OCI-LY1 (cell line): ENCODE data around the gene OIT3.

Experiments used
- H2AFZ ChIP-seq: fragments of 200-600 bp; sonication (generic), shearing (Covaris generic); 2 replicates; pipeline ENCODE4 v1.6.0; 2014; ENCODE audit warnings: antibody characterized with exemption, mild to moderate bottlenecking, low read length
- H3F3A ChIP-seq: fragments of 200-600 bp; sonication (generic), shearing (Covaris generic); 2 replicates; pipeline ENCODE4 v1.6.0; 2014; ENCODE audit warnings: mild to moderate bottlenecking, antibody characterized with exemption, low read length, moderate library complexity; ENCODE audit not compliant: insufficient read depth
- H3K27ac ChIP-seq: fragments of 200-600 bp; sonication (generic); 2 replicates; pipeline ENCODE4 v1.5.1; 2014; ENCODE audit warnings: low read length, mixed run types, mild to moderate bottlenecking, low read depth; ENCODE audit not compliant: poor library complexity, severe bottlenecking
- H3K27me3 ChIP-seq: fragments of 200-600 bp; sonication (generic); 2 replicates; pipeline ENCODE4 v1.6.0; 2014; ENCODE audit warnings: antibody characterized with exemption, mild to moderate bottlenecking, low read length, moderate library complexity; ENCODE audit not compliant: insufficient read depth
- H3K36me3 ChIP-seq: fragments of 200-600 bp; sonication (generic); 2 replicates; pipeline ENCODE4 v1.6.1; 2014; ENCODE audit warnings: mild to moderate bottlenecking, antibody characterized with exemption, low read length, moderate library complexity, mixed read lengths; ENCODE audit not compliant: insufficient read depth
- H3K4me1 ChIP-seq: fragments of 200-600 bp; sonication (generic); 2 replicates; pipeline ENCODE4 v1.5.1; 2014; ENCODE audit warnings: mild to moderate bottlenecking, low read length, moderate library complexity; ENCODE audit not compliant: insufficient read depth, severe bottlenecking
- H3K4me2 ChIP-seq: fragments of 200-600 bp; sonication (generic), shearing (Covaris generic); 2 replicates; pipeline ENCODE4 v1.6.1; 2014; ENCODE audit warnings: low read length
- H3K4me3 ChIP-seq: fragments of 200-600 bp; sonication (generic); 2 replicates; pipeline ENCODE4 v1.5.1; 2014; ENCODE audit warnings: low read length, low read depth, mild to moderate bottlenecking, mixed read lengths; ENCODE audit not compliant: poor library complexity, severe bottlenecking
- H3K79me2 ChIP-seq: fragments of 200-600 bp; shearing (Covaris generic); 2 replicates; pipeline ENCODE4 v1.6.1; 2016; ENCODE audit warnings: mixed run types, low read length, mixed read lengths; ENCODE audit not compliant: insufficient read depth
- H3K9ac ChIP-seq: fragments of 200-600 bp; sonication (generic), shearing (Covaris generic); 2 replicates; pipeline ENCODE4 v1.6.1; 2014; ENCODE audit warnings: mild to moderate bottlenecking, low read length, mixed read lengths
- H3K9me2 ChIP-seq: fragments of 200-600 bp; sonication (generic), shearing (Covaris generic); 2 replicates; pipeline ENCODE4 v1.6.1; 2014; ENCODE audit warnings: low read depth, mild to moderate bottlenecking, low read length, mixed read lengths
- H3K9me3 ChIP-seq: fragments of 200-600 bp; shearing (Covaris generic); 2 replicates; pipeline ENCODE4 v1.6.1; 2014; ENCODE audit warnings: low read length, mixed read lengths
- H4K20me1 ChIP-seq: fragments of 200-600 bp; sonication (generic), shearing (Covaris generic); 2 replicates; pipeline ENCODE4 v1.6.0; 2016; ENCODE audit warnings: mild to moderate bottlenecking, low read length; ENCODE audit not compliant: insufficient read depth
- CTCF ChIP-seq: fragments of 200-600 bp; sonication (generic), shearing (Covaris generic); IDR thresholded peaks from 2 replicates; pipeline ENCODE4 v1.5.1; 2017; ENCODE audit warnings: mild to moderate bottlenecking, antibody characterized with exemption, low read length, moderate library complexity, mixed read lengths
- EZH2 ChIP-seq: fragments of 200-600 bp; sonication (generic), shearing (Covaris generic); IDR thresholded peaks from 2 replicates; pipeline ENCODE4 v1.8.0; 2017; ENCODE audit warnings: borderline replicate concordance, mixed run types, mild to moderate bottlenecking, antibody characterized with exemption, low read length, moderate library complexity, mixed read lengths

Gene OIT3

DNA sequence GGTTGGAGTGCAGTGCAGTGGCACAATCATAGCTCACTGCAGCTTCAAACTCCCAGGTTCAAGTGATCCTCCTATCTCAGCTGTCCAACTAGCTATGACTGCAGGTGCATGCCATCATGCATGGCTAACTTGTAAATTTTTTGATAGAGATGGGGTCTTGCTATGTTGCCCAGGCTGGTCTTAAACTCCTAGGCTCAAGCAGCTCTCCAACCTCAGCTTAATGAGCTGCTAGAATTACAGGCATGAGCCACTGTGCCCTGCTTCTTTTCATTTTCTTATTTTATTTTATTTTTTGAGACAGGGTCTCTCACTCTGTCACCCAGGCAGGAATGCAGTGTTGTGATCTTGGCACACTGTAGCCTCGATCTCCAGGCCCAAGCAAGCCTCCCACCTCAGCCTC, 53.4 kb downstream of the OIT3 start:
- no peaks in the 10 kb centered on the region for H4K20me1 ChIP-seq
- TF ChIP-seq CTCF = no peak
- no peak for TF ChIP-seq EZH2
- H3K9me2 ChIP-seq = no peaks in the 10 kb centered on the region
- no peak overlapping the region for H3K4me2 ChIP-seq
- no peak overlapping the region for H2AFZ ChIP-seq
- no peaks in the 10 kb centered on the region for H3K27me3 ChIP-seq
- H3K36me3 ChIP-seq = no peaks in the 10 kb centered on the region
- no peak overlapping the region for H3K9ac ChIP-seq
- H3K79me2 ChIP-seq = no peaks in the 10 kb centered on the region
- no peaks in the 10 kb centered on the region for H3K4me1 ChIP-seq
- H3K9me3 ChIP-seq = no peaks in the 10 kb centered on the region
- no peaks in the 10 kb centered on the region for H3F3A ChIP-seq
- H3K27ac ChIP-seq = no peak overlapping the region
- no peak overlapping the region for H3K4me3 ChIP-seq

DNA sequence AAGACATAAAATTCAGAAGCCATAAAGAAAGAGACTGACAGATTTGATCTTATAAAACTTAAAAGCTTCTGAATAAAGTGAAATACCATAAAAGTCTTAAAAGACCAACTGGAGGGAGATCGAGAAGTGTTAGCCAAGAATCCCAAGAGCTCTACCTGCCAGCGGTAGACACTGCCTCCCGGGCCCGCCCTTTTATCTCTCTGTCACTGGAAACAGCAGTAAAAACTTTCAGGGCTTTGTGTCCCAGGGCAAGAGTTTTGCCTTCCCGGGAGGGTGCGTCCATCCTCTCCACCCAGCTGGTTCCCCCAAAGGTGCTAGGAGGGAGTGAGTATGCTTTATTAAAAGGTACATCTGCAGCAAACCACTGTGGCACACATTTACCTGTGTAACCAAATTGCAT, 55.2 kb downstream of the OIT3 start:
- Histone ChIP-seq H3K4me2 (no peak overlapping the region), H3K9ac (no peak overlapping the region), H3K27me3 (no peaks in the 10 kb centered on the region), H3K36me3 (no peaks in the 10 kb centered on the region), H3K4me1 (no peaks in the 10 kb centered on the region), H3K9me3 (no peaks in the 10 kb centered on the region), H2AFZ (no peak overlapping the region), H3F3A (no peaks in the 10 kb centered on the region), H3K4me3 (no peak overlapping the region), H3K9me2 (no peaks in the 10 kb centered on the region), H3K27ac (no peak overlapping the region), H3K79me2 (no peaks in the 10 kb centered on the region), H4K20me1 (no peaks in the 10 kb centered on the region)
- no peak for TF ChIP-seq EZH2
- no peak for TF ChIP-seq CTCF

- H3K4me3 ChIP-seq = no peak overlapping the region
- H3K9me3 ChIP-seq = no peaks in the 10 kb centered on the region
- H3K9me2 ChIP-seq = no peaks in the 10 kb centered on the region
- no peaks in the 10 kb centered on the region for H3F3A ChIP-seq
- no peaks in the 10 kb centered on the region for H3K4me1 ChIP-seq
- no peaks in the 10 kb centered on the region for H3K79me2 ChIP-seq
- no peak for TF ChIP-seq EZH2
- no peak for TF ChIP-seq CTCF
- H3K4me2 ChIP-seq = no peak overlapping the region
- no peak overlapping the region for H2AFZ ChIP-seq
- H4K20me1 ChIP-seq = no peaks in the 10 kb centered on the region
- H3K36me3 ChIP-seq = no peaks in the 10 kb centered on the region
- H3K27ac ChIP-seq = no peak overlapping the region
- H3K9ac ChIP-seq = no peak overlapping the region
- no peaks in the 10 kb centered on the region for H3K27me3 ChIP-seq
Observed at GRCh38 chr10:72951760-72952159, 58.2 kb downstream of the OIT3 start.
